ELF-1 (cell line): Measurements from ENCODE around the gene CDK10.
"Not testable (repeated sequence)": the region's sequence is repeated elsewhere in the genome, so short reads cannot be mapped to it uniquely, and the experiment has no call there.

Experiments
- DNase-seq: peaks from one replicate; pipeline ENCODE4 v3.0.0-alpha.2; 2016; ENCODE audit warnings: low read depth, low spot score

CDK10 gene

GRCh38 chr16:89667633-89668032 is 18.9 kb upstream of the CDK10 start:
- no peak for DNase-seq

GRCh38 chr16:89668790-89669158 is 17.7 kb upstream of the CDK10 start:
- DNase-seq, result no peak

- DNase-seq, result no peak
Measured at GRCh38 chr16:89669755-89670154, 16.7 kb upstream of the CDK10 start.

GRCh38 chr16:89670496-89671431 is 15.7 kb upstream of the CDK10 start:
- no peak for DNase-seq

- DNase-seq, result not testable (repeated sequence)
Measured at GRCh38 chr16:89671565-89671964, 14.9 kb upstream of the CDK10 start.

- no peak for DNase-seq
Measured at GRCh38 chr16:89672177-89672941, 14.1 kb upstream of the CDK10 start.

- no peak for DNase-seq
Measured at GRCh38 chr16:89678258-89678657, 8.2 kb upstream of the CDK10 start.

- DNase-seq, result no peak
Measured at GRCh38 chr16:89685916-89686315, 573 bp upstream of the CDK10 start.

- peak; percentile 71 for DNase-seq
Measured at GRCh38 chr16:89687092-89687940, 827 bp downstream of the CDK10 start.

- DNase-seq, result no peak
Measured at GRCh38 chr16:89688395-89688794, 1.9 kb downstream of the CDK10 start.

- no peak for DNase-seq
Measured at GRCh38 chr16:89689142-89689541, 2.7 kb downstream of the CDK10 start.

GRCh38 chr16:89689621-89690020 is 3.1 kb downstream of the CDK10 start:
- DNase-seq, result not testable (repeated sequence)

GRCh38 chr16:89690392-89690901 is 4.0 kb downstream of the CDK10 start:
- DNase-seq, result no peak

- DNase-seq, result no peak
Measured at GRCh38 chr16:89691231-89691985, 4.9 kb downstream of the CDK10 start.

GRCh38 chr16:89691986-89692569 is 5.6 kb downstream of the CDK10 start:
- peak; percentile 32 for DNase-seq

GRCh38 chr16:89693289-89693731 is 6.8 kb downstream of the CDK10 start:
- no peak for DNase-seq

GRCh38 chr16:89693931-89694783 is 7.7 kb downstream of the CDK10 start:
- DNase-seq, result no peak

GRCh38 chr16:89694784-89695085 is 8.2 kb downstream of the CDK10 start:
- not testable (repeated sequence) for DNase-seq

GRCh38 chr16:89695086-89695874 is 8.8 kb downstream of the CDK10 start:
- no peak for DNase-seq
